Right ventricle myocardium inferior (tissue), 1 donor: Measurements from ENCODE around the gene ALG3. TPM values are rescaled to one million over a fixed set of nuclear protein-coding genes. Genes with fewer than 3 reads are reported as not detected.
"Not testable (repeated sequence)": the region's sequence is repeated elsewhere in the genome, so short reads cannot be mapped to it uniquely, and the experiment has no call there.

Source experiments
- ATAC-seq: fragments of 200-7000 bp; cut with Tn5 transposase; one replicate; pipeline ENCODE4 v1.9.1; 2020; ENCODE audit warnings: mild to moderate bottlenecking, moderate library complexity
- DNase-seq: peaks from one replicate; pipeline ENCODE4 v3.0.0; 2021; ENCODE audit errors: missing footprints
- intact Hi-C: fragments of 100-400 bp; cut with DNase I; formaldehyde crosslinking; loops from one replicate; pipeline ENCODE4 v1.11.0; 2022
- long read RNA-seq: library from polyadenylated mRNA; unstranded; transcript quantifications from one replicate; pipeline ENCODE4 v2.0.0, GENCODE V29; 2021
- total RNA-seq: library from RNA; stranded (reverse); fragmentation: NEBNext Ultra II Directional; extraction: Animal tissue kit (Norgen Biotek cat#: 25700); gene quantifications from one replicate; pipeline ENCODE4 v1.2.1, GENCODE V29; 2021
- donor health status: DM: no; HTN: yes; CAD: no; lungs with severe emphysema.

Gene ALG3
- total RNA-seq, result 18.4 TPM
- long read RNA-seq, transcript ALG3-201 (9 exons, 1,528 nt), result major isoform, 8 of 17 reads
- long read RNA-seq, partial matches to known transcripts, result 1 of 17 reads
- long read RNA-seq, other reads (novel, unspliced or antisense), result 7 of 17 reads

GRCh38 chr3:184248454-184249411 is at the start of gene ALG3:
Gene ALG3, minus strand, starts transcription at chr3:184248962. Its CDS starts 22 bp downstream, at chr3:184248940.
- DNase-seq (peak; percentile 89), ATAC-seq (peak; percentile 87)
- intact Hi-C loops, result loop anchor here (1.0 to 5.0 kb wide), 4 partner anchors 61 to 361 kb away; partner anchors contain the start of genes ABCF3, DVL3 and EIF2B5

GRCh38 chr3:184296616-184297015 is 47.9 kb upstream of the ALG3 start:
- no peak for ATAC-seq
- DNase-seq, result no peak
- intact Hi-C loops, result loop anchor here (5.0 kb wide), 1 partner anchor 399 kb away; no protein-coding TSS in a partner anchor

GRCh38 chr3:184295771-184296170 is 47.0 kb upstream of the ALG3 start:
- intact Hi-C loops, result loop anchor here (5.0 kb wide), 1 partner anchor 398 kb away; no protein-coding TSS in a partner anchor
- DNase-seq, result no peak
- ATAC-seq, result no peak

GRCh38 chr3:184291738-184292445 is 43.1 kb upstream of the ALG3 start:
- ATAC-seq (no peak), DNase-seq (no peak)
- intact Hi-C loops, result no loop called here

- no peak for ATAC-seq
- intact Hi-C loops, result no loop called here
- DNase-seq, result no peak
These were observed 42.4 kb upstream of the ALG3 start for GRCh38 chr3:184291044-184291737.

GRCh38 chr3:184290331-184290730 is 41.6 kb upstream of the ALG3 start:
- ATAC-seq (no peak), DNase-seq (no peak)
- intact Hi-C loops, result no loop called here

- ATAC-seq (peak; percentile 18), DNase-seq (no peak)
- intact Hi-C loops, result no loop called here
These were observed 40.7 kb upstream of the ALG3 start for GRCh38 chr3:184289426-184289938.

- DNase-seq, result no peak
- intact Hi-C loops, result no loop called here
- ATAC-seq, result peak; percentile 37
These were observed 35.9 kb upstream of the ALG3 start for GRCh38 chr3:184284696-184285095.

- no peak for DNase-seq
- ATAC-seq, result no peak
- intact Hi-C loops, result no loop called here
These were observed 34.9 kb upstream of the ALG3 start for GRCh38 chr3:184283681-184284080.

- DNase-seq, result no peak
- intact Hi-C loops, result no loop called here
- ATAC-seq, result no peak
These were observed 34.2 kb upstream of the ALG3 start for GRCh38 chr3:184282941-184283340.

GRCh38 chr3:184277366-184277765 is 28.6 kb upstream of the ALG3 start:
- DNase-seq (no peak), ATAC-seq (no peak)
- intact Hi-C loops, result no loop called here

- intact Hi-C loops, result no loop called here
- no peak for DNase-seq
- no peak for ATAC-seq
These were observed 27.5 kb upstream of the ALG3 start, which contains the start of gene ECE2 for GRCh38 chr3:184275961-184276910. Gene ECE2, plus strand, starts transcription at chr3:184276022. Its CDS starts 132 bp downstream, at chr3:184276154.

- ATAC-seq (no peak), DNase-seq (no peak)
- intact Hi-C loops, result no loop called here
These were observed 26.6 kb upstream of the ALG3 start for GRCh38 chr3:184275381-184275701.

- DNase-seq, result no peak
- no peak for ATAC-seq
- intact Hi-C loops, result no loop called here
These were observed 23.5 kb upstream of the ALG3 start for GRCh38 chr3:184272269-184272668.

GRCh38 chr3:184267249-184267648 is 18.5 kb upstream of the ALG3 start:
- intact Hi-C loops, DNase-seq, ATAC-seq: not testable (repeated sequence)

GRCh38 chr3:184262764-184263179 is 14.0 kb upstream of the ALG3 start:
- ATAC-seq, result no peak
- intact Hi-C loops, result no loop called here
- no peak for DNase-seq

- DNase-seq (no peak), ATAC-seq (no peak)
- intact Hi-C loops, result no loop called here
These were observed 13.3 kb upstream of the ALG3 start for GRCh38 chr3:184261854-184262763.
